HL-60/S4 treated with phorbol 12-myristate 13-acetate at 8.2 ng/mL for 4 days and 3 days (cell line): ENCODE results near the gene BCAS1.

Source experiments
- in situ Hi-C: fragments of 300-500 bp; cut with MboI; formaldehyde crosslinking; loops from 2 replicates; pipeline ENCODE4 v1.15.0; 2022; ENCODE audit warnings: low sequenced_read_pairs

Gene BCAS1

GRCh38 chr20:53935344-53936084 lies 134.9 kb downstream of the BCAS1 start:
- in situ Hi-C loops, result loop anchor here (25.0 kb wide), 1 partner anchor 198 kb away; no protein-coding TSS in a partner anchor

GRCh38 chr20:53934421-53935343 lies 135.7 kb downstream of the BCAS1 start:
- in situ Hi-C loops, result loop anchor here (25.0 kb wide), 1 partner anchor 197 kb away; no protein-coding TSS in a partner anchor

DNA sequence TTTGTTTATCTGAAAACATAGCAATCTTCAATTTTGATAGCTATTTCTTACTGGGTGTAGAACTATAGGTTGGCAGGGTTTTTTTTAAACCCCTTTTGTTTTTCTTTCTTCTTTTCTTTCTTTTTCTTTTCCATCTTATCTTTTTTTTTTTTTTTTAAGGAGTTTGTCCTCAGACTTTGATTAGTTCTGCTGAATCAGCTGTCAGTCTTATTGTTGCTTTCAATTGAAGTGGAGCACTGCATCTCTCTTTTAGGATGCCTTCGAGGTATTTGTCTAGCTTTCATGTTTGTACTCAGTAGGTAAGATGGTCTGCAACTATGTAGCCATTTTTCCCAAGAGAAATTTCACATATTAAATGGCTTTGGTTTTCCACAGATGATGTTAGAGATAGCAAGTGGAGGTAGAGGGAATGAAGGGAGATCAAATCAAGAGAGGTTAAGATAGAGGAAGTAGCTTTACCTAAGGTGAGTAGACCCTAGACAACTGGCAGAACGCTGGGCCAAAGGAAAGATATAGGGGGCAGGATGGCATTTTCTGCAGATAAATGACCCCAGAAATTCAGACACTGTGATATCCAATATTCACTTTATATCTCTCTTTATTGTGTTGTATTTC lies 137.1 kb downstream of the BCAS1 start:
- in situ Hi-C loops, result loop anchor here (25.0 kb wide), 1 partner anchor 196 kb away; no protein-coding TSS in a partner anchor

DNA sequence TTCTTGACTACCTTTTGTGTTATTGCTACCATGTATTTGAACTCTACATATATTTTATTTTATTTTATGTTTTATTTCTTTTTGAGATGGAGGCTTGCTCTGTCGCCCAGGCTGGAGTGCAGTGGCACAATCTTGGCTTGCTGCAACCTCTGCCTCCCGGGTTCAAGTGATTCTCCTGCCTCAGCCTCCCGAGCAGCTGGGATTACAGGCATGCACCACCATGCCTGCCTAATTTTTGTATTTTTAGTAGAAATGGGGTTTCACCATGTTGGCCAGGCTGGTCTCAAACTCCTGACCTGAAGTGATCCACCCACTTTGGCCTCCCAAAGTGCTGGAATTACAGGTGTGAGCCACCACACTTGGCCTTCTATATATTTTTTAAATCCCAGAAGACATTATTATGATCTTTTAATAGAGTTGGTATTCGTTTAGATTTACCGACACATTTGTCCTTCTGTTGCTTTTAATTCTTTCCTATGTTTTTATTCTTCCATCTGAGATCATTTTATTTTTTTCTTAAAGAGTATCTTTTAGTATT lies 137.7 kb downstream of the BCAS1 start:
- in situ Hi-C loops, result loop anchor here (25.0 kb wide), 1 partner anchor 195 kb away; no protein-coding TSS in a partner anchor

DNA sequence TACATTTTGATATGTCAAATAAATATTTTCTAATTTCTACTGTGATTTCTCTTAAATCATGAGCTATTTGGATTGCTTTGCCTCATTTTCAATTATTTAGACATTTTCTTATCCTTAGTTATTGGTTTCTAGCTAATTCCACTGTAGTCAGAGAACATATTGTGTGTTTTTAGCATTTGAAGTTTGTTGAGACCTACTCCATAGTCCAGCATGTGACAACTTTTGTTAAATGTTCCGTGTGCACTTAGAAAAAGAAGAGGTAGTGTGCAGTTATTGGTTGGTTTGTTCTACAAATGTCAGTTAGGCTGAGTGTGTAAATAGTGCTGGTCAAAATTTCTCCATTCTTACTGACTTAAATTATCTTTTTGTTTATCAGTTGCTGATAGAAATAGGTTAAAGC lies 138.8 kb downstream of the BCAS1 start:
- in situ Hi-C loops, result loop anchor here (25.0 kb wide), 1 partner anchor 194 kb away; no protein-coding TSS in a partner anchor

- in situ Hi-C loops, result loop anchor here (25.0 kb wide), 1 partner anchor 194 kb away; no protein-coding TSS in a partner anchor
These were observed 139.5 kb downstream of the BCAS1 start for GRCh38 chr20:53930651-53931504.

DNA sequence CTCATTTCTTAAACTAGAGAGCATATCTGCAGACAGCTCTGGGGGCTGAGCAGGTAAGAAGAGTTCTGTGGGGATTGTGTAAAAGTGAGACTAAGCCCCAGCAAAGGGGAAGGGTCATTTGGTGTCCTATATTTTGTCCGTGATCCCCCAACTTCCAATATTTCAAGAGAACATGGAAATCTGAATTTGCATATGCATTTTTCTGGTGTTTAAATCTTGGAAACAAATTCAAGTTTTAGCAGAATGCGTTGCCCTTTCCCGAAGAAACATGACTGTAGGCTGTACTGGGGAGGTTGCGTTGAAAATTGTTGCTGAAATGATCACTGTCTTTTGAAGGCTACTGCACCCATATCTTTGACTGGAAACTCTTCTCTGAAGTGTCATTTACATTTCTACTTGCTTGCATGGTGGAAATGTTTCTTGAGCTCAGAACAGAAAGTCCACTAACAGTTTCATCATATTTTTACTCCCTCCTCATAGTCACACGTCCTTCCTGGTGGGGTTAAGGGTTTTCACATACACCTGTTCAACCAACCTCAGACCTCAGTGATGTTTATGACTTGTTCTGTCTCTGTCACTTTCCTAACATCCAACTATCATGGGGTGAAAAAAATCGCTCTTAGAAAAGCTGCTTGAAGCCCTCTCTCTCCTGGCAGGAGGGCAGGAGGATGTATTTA lies 140.3 kb downstream of the BCAS1 start:
- in situ Hi-C loops, result loop anchor here (25.0 kb wide), 1 partner anchor 193 kb away; no protein-coding TSS in a partner anchor

DNA sequence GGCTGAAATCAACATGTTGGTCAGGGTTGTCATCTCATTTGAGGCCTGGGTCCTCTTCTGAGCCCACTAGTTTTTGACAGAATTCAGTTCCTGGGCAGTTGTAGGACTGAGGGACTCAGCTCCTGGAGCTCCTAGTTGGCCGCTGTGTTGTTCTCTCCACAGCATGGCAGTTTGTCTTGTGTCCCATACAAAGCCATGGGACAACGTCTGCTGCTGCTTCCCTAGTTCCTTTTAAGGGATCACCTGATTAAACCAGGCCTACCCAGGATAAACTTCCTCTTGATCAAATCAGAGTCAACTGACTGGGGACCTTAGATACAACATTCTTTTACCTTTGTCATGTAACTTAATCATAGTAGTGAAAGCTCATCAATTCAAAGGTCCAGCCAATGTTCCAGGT lies 141.0 kb downstream of the BCAS1 start:
- in situ Hi-C loops, result loop anchor here (25.0 kb wide), 1 partner anchor 192 kb away; no protein-coding TSS in a partner anchor

DNA sequence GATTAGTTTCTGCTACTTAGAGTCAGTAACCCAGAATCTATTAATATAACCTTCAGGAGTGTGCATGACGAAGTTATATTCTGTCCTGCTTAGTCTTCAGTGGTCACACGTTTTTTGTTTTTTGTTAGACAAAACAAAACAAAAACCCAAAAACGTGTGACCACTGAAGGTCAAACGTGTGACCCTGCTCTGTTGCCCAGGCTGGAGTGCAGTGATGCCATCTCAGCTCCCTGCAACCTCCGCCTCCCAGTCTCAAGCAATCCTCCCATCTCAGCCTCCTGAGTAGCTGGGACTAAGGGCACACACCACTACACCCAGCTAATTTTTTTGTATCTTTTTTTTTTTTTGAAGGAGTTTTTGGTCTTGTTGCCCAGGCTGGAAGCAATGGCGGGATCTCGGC lies 142.4 kb downstream of the BCAS1 start:
- in situ Hi-C loops, result loop anchor here (25.0 kb wide), 1 partner anchor 191 kb away; no protein-coding TSS in a partner anchor

DNA sequence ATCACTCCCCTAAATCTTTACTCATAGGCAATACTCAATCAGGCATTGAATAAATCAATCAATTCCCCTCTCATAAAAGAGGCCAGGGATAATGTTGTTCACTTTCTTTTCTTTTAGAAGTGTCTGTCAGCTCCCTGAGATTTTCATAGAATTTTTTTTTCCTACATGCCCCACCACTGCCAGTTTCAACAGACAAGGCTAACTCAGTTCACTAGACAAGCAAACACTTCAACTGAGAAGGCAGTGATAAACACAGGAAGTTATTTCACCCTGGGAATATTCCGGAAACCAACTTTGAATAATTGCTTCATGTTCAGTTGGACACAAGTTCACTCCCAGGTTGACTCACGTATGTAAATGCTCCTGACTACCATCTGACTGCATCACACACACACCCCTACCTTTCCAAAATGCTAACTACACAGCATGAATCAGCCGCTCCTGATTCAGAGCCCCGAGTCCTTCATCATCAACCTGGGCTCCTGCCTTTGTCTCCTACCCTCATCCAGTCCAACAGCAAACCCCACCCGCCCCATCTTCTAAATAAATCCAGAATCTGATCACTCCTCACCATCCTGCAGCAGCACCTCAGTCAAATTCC lies 143.9 kb downstream of the BCAS1 start:
- in situ Hi-C loops, result loop anchor here (25.0 kb wide), 1 partner anchor 189 kb away; no protein-coding TSS in a partner anchor

DNA sequence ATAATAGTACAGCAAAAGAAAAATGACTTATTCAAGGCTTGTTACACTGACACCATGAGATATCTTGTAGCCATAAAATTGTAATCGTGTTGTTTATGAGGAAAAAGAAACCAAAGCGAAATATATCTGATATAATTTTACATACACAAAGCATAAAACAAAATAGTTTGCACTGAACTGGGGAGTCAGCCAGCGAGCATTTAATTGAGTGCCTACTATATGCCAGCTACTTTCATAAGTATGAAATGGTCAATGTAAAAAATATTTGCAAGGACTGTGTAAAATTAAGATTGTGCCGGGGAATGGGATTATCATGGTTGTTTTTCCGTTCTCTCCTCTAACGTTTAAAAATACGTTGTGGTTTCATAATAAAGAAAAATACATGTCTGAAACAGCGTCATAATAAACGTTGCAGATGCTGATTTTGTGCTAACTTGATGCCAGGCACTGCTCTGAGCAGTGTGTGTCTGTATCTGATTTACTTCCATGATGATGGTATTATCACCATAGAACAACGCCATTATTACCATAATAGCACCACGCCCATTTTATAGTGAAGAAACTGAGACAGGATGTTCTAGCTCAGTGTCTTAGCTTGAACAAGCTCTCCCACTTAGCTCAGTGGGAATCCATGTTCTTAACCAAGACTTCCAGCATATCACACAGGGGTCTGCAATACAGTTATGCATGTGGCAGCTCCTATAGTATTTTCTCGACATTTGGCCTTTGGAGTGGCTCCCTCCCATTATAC lies 144.6 kb downstream of the BCAS1 start:
- in situ Hi-C loops, result loop anchor here (25.0 kb wide), 1 partner anchor 189 kb away; no protein-coding TSS in a partner anchor

DNA sequence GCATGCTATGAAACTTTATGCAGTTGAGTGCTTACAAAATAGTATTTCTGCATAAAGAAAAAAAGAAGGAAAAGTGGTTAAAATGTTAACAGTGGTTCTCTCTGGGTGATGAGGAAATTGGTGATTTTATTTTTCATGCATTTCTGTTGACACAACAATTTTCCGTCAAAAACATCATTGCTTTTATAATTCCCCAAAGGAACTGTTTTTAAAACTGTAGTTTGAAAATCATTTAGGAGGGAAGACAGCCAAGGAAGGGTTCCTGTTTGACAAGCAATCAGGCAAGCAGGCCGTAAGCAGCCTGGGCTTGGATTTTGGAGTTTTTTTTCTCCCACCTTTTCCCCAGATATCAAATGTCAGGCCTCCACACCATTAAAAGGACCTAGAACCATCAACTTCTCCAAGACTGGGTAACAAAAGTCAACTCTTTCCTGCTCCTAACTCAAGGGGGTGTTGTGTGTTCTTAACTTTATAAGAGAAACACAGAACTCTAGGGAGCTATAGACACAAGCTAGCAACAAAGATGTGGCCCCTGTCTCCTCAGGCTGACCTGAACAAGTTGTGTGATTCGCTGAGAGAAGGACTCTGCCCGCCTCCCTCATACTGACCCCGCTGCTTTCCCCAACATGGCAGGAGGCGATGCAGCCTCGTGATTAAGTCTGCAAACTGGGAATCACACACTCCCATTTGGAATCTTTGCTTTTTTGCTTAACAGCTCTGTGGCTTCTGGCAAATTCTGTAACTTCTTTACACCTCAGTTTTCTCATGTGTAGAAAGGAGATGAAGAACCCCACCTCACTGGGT lies 146.6 kb downstream of the BCAS1 start:
- in situ Hi-C loops, result no loop called here

DNA sequence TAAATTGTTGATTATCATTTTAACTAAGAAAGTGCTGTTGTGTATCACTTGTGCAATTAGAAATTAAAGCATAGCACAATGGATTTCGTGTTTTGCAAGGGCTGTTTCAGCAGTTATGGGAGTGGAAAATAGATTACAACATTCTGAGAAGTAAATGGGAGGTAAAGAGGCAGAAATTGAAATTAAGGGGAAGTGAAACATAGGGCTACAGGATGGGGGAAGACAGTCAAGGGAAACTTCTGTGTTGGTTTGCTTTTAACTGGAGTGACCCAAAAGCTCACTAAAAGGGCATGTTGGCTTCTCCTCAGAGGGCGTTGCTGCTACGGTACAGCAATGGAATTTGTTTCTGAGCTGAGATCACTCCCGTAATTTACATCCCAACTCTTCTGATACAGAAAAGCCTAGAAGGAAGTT lies 147.5 kb downstream of the BCAS1 start:
- in situ Hi-C loops, result no loop called here

- in situ Hi-C loops, result no loop called here
These were observed 148.9 kb downstream of the BCAS1 start for GRCh38 chr20:53921443-53921973.

DNA sequence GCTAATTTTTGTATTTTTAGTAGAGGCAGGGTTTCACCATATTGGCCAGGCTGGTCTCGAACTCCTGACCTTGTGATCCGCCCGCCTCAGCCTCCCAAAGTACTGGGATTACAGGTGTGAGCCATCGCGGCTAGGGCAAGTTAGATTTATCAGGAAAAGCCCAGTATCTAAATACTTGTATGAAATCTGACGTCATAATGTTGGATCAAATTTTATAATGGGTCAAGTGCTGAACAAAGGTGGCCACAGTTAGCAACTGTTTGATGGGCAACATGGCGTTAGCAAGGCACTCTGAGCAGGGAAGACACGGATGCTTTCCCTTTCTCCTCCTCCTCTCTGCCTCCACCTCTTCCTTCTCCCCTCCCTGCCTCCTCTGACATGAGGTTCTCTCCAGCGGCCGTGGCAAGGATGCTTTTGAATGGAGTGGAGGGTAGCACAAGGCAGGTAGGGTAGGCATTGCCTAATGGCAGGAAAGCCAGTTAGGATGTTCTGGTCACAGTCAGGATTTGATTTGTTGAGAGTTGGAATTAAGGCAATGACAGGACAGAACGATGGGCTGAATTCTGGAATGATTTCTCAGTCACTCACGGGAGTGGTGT lies 149.6 kb downstream of the BCAS1 start:
- in situ Hi-C loops, result no loop called here

- in situ Hi-C loops, result no loop called here
These were observed 150.5 kb downstream of the BCAS1 start for GRCh38 chr20:53919886-53920285.
